Bronchial epithelial cell (primary cell): ENCODE data around the gene FAM9C. TPM values are rescaled to one million over a fixed set of nuclear protein-coding genes. Genes with fewer than 3 reads are reported as not detected.

Experiments
- DNase-seq: peaks from one replicate; pipeline ENCODE4 v3.0.0-alpha.2; 2010; ENCODE audit warnings: low read depth
- FAIRE-seq: peaks from 2 replicates; lab custom pipeline; 2011; peaks lifted over from hg19 to GRCh38; lab: Jason Lieb, UNC
- H3K27me3 ChIP-seq: 2 replicates; pipeline ENCODE4 v1.5.1; 2011; ENCODE audit warnings: low read length; ENCODE audit not compliant: control insufficient read depth, insufficient read depth
- H3K36me3 ChIP-seq: 2 replicates; pipeline ENCODE4 v1.5.1; 2011; ENCODE audit warnings: low read length; ENCODE audit not compliant: control insufficient read depth, insufficient read depth
- H3K4me3 ChIP-seq: 2 replicates; pipeline ENCODE4 v1.5.1; 2011; ENCODE audit warnings: mild to moderate bottlenecking, low read depth, low read length, control low read depth
- total RNA-seq: library from RNA; depleted of rRNA; stranded (reverse); fragments of >200 nt; gene quantifications from 2 replicates; pipeline ENCODE4 v1.2.1, GENCODE V29; 2014
- TF ChIP-seq, protein P1 (sequence below): IDR thresholded peaks from 2 replicates; pipeline ENCODE4 v1.5.1; 2011; ENCODE audit warnings: mild to moderate bottlenecking, moderate library complexity, low read length, control low read depth, inconsistent platforms; ENCODE audit not compliant: insufficient read depth, severe bottlenecking

Gene FAM9C
- total RNA-seq, 1 donor from 2014 or later: not detected

DNA sequence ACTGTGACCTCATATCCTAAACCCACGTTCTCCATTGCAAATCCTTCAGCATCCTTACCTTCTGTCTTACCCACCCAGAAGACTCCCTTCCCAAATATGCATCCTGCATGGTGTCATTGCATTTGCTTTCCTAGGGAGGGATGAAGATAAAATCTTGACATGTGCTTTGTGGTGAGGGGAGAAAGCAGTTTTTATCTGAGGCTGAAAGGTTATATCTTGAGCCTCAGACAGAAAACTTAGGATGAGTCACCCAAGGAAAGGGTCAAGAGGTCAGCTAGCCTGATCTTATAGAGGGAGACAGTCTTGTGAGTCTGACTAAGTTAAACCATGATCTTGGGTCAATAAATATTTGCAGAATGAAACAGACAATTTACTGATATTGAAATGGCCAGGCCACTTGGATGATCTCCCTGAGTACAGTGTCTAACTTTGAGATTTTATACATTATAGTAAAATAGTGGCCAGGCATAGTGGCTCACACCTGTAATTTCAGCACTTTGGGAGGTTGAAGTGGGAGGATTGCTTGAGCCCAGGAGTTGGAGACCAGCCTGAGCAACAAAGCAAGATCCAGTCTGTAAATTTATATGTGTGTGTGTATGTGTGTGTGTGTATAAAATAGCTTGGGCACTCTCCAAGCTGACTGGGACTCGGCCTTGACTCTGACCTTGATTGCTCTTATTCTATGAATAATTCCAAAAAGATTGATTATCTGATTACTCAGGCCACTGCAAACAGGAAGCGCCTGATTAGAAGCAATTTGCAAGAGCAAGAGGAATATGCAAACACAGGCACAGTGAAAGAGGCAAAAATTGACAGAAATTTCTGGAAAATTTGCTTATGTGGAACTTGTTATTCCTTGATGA lies 15.4 kb upstream of the FAM9C start:
- no peaks in the 10 kb centered on the region for H3K36me3 ChIP-seq
- H3K27me3 ChIP-seq: no peaks in the 10 kb centered on the region
- H3K4me3 ChIP-seq: no peak overlapping the region
- peak; percentile 9 for DNase-seq
- TF ChIP-seq, protein P1, sequence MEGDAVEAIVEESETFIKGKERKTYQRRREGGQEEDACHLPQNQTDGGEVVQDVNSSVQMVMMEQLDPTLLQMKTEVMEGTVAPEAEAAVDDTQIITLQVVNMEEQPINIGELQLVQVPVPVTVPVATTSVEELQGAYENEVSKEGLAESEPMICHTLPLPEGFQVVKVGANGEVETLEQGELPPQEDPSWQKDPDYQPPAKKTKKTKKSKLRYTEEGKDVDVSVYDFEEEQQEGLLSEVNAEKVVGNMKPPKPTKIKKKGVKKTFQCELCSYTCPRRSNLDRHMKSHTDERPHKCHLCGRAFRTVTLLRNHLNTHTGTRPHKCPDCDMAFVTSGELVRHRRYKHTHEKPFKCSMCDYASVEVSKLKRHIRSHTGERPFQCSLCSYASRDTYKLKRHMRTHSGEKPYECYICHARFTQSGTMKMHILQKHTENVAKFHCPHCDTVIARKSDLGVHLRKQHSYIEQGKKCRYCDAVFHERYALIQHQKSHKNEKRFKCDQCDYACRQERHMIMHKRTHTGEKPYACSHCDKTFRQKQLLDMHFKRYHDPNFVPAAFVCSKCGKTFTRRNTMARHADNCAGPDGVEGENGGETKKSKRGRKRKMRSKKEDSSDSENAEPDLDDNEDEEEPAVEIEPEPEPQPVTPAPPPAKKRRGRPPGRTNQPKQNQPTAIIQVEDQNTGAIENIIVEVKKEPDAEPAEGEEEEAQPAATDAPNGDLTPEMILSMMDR: no peak
- no peak for FAIRE-seq

DNA sequence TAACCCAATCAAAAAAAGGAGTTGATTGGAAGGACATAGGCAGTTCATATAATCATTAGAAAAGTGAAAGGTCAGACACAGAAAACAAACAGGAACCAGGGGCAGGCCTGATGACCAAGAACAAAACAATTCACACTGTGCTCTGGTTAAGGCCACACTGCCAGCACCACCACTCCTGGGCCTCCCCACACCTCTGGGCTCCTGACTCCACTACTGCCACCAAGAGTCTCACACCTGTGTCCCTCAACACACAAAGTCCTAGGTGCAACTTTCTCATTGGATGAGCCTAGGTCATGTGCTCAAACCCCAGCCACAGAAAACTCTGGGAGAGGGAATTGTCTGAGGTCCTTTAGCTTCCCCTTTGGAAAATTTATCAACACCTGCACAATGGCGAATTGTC lies 11.1 kb upstream of the FAM9C start:
- Histone ChIP-seq H3K36me3 (no peaks in the 10 kb centered on the region), H3K4me3 (no peak overlapping the region), H3K27me3 (no peaks in the 10 kb centered on the region)
- FAIRE-seq (peak; percentile 55), DNase-seq (no peak)
- TF ChIP-seq, protein P1: no peak

DNA sequence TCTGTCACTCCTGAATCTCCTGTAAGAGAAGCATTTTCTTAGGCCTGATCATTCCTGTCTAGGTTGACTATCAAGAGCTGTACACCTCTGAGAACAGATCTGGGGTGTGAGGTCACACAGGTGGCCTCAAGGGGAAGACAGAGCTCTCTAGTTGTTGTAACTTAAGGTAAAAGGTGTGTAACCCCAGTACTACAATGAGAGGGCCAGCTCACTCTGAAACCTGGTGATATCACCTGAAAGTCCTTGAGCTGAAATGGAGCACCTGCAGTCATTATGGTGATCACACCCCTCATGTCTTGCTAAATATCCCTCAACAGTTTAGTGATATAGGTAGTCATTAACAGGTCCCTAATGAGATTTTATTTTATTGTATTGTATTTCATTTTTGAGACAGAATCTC lies 8.8 kb upstream of the FAM9C start:
- Histone ChIP-seq H3K27me3 (no peaks in the 10 kb centered on the region), H3K4me3 (no peak overlapping the region), H3K36me3 (no peaks in the 10 kb centered on the region)
- FAIRE-seq (no peak), DNase-seq (no peak)
- TF ChIP-seq, protein P1: no peak

DNA sequence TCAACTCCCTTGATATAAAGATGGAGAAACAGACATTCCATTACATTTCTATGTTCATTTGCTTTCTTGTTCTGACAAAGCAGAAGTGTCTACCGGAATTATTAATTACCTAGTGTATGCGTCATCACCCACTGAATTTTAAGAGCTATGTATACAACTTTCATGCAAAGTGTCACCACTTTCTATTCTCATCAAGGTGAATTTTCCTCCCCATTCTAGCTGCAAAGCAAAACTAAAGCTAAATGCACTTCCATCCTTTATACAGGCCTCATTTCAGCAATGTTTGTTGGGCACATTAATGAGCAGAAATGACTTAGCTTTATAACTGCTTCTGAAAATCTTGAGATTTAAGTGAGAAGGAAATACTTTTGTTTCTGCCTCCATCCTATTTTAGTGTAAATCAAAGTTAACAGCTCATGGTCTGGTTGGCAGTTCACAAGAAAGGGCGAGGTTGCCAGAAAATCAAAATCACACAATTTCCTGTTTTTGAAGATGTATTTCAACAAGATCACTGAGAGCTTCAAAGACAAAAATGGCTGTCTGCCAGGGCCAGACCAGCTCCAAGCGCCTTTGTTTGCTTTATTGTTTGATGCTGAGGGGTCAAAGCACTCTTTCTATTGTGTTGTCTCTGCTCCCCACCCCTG lies 7.2 kb upstream of the FAM9C start:
- TF ChIP-seq, protein P1: no peak
- H3K27me3 ChIP-seq: no peaks in the 10 kb centered on the region
- H3K4me3 ChIP-seq: no peak overlapping the region
- no peaks in the 10 kb centered on the region for H3K36me3 ChIP-seq
- FAIRE-seq (no peak), DNase-seq (no peak)

DNA sequence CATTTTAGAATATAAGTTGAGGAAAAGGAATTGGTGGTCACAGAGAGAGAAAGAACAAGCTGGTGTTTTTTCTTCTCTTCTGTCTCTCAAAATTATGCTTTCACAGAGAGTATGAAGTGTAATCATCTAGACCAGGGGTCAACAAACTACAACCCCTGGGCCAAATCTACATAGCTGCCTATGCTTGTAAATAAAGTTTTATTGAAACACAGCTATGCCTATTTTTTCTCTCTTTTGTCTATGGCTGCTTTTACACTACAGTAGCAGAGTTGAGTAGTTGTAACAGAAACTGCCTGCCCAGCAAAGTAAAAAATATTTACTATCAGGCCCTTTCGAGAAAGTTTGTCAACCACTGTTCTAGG lies 6.7 kb upstream of the FAM9C start:
- TF ChIP-seq, protein P1: no peak
- Histone ChIP-seq H3K27me3 (no peaks in the 10 kb centered on the region), H3K4me3 (no peak overlapping the region), H3K36me3 (no peaks in the 10 kb centered on the region)
- DNase-seq: no peak
- FAIRE-seq: no peak
